22Rv1 (cell line): Measurements from ENCODE around the gene WIPF1.

Experiments used
- CTCF ChIP-seq: fragments of 450-650 bp; IDR thresholded peaks from 2 replicates; pipeline ENCODE4 v1.5.1; 2017; ENCODE audit warnings: mild to moderate bottlenecking
- ZFX ChIP-seq: fragments of 450-650 bp; IDR thresholded peaks from 2 replicates; pipeline ENCODE4 v1.6.1; 2017; ENCODE audit warnings: antibody characterized with exemption, borderline replicate concordance

GRCh38 chr2:174624895-174625430, 27.4 kb upstream of the WIPF1 start:
- no peak for TF ChIP-seq CTCF
- TF ChIP-seq ZFX = no peak
